Ectodermal cell (in vitro differentiated cells): ENCODE results near the gene RPS5.
A peak's percentile ranks its signal among the peaks of the same experiment; 100 is the strongest.

ENCODE experiments used
- H3K27ac ChIP-seq: 2 replicates; pipeline ENCODE4 v1.7.0; 2013; ENCODE audit warnings: mild to moderate bottlenecking, low read depth, low read length; ENCODE audit not compliant: insufficient read depth, poor library complexity, severe bottlenecking
- H3K27me3 ChIP-seq: 2 replicates; pipeline ENCODE4 v1.7.0; 2013; ENCODE audit warnings: mild to moderate bottlenecking, low read length; ENCODE audit not compliant: insufficient read depth, control insufficient read depth, poor library complexity, severe bottlenecking
- H3K36me3 ChIP-seq: one replicate; pipeline ENCODE4 v1.7.0; 2013; ENCODE audit warnings: low read length; ENCODE audit not compliant: control insufficient read depth, insufficient read depth
- H3K4me1 ChIP-seq: one replicate; pipeline ENCODE4 v1.7.0; 2013; ENCODE audit warnings: low read length; ENCODE audit not compliant: control insufficient read depth, insufficient read depth
- H3K4me3 ChIP-seq: 2 replicates; pipeline ENCODE4 v1.7.0; 2013; ENCODE audit warnings: low read depth, low read length, control low read depth; ENCODE audit not compliant: insufficient read depth
- H3K9me3 ChIP-seq: 2 replicates; pipeline ENCODE4 v1.7.0; 2013; ENCODE audit warnings: mild to moderate bottlenecking, low read length, moderate library complexity; ENCODE audit not compliant: control insufficient read depth
- WGBS, 2 experiments: methylation state at CpG; one replicate each; pipeline ENCODE4 v1.1.7; 2013; ENCODE audit warnings: missing lambda C conversion rate in 2 of 2; 5-methylcytosine and 5-hydroxymethylcytosine counted together

The RPS5 gene

GRCh38 chr19:58357481-58358145 lies 29.5 kb upstream of the RPS5 start:
- H3K27me3 ChIP-seq = no peaks in the 10 kb centered on the region
- WGBS, 2 experiments = 74 to 77% methylated on average over 19 of the region's 19 CpGs
- no peak overlapping the region for H3K27ac ChIP-seq
- H3K4me3 ChIP-seq = no peak overlapping the region
- H3K4me1 ChIP-seq = peaks cover 6% of the 10 kb centered on the region
- no peaks in the 10 kb centered on the region for H3K9me3 ChIP-seq
- H3K36me3 ChIP-seq = no peaks in the 10 kb centered on the region

GRCh38 chr19:58361900-58362271 lies 25.2 kb upstream of the RPS5 start:
- 3 to 4% methylated on average over 28 of the region's 28 CpGs for WGBS, 2 experiments
- no peaks in the 10 kb centered on the region for H3K27me3 ChIP-seq
- peak overlapping the region; percentile 82 for H3K4me3 ChIP-seq
- no peaks in the 10 kb centered on the region for H3K36me3 ChIP-seq
- H3K27ac ChIP-seq = peak overlapping the region; percentile 91
- H3K4me1 ChIP-seq = peaks cover 6% of the 10 kb centered on the region
- H3K9me3 ChIP-seq = no peaks in the 10 kb centered on the region

- H3K36me3 ChIP-seq = no peaks in the 10 kb centered on the region
- H3K9me3 ChIP-seq = no peaks in the 10 kb centered on the region
- H3K4me1 ChIP-seq = peaks cover 6% of the 10 kb centered on the region
- 0% methylated on average over 74 of the region's 74 CpGs for WGBS, 2 experiments
- no peaks in the 10 kb centered on the region for H3K27me3 ChIP-seq
- H3K4me3 ChIP-seq = peak within 1 kb of the TSS; percentile 82
- peak within 1 kb of the TSS; percentile 91 for H3K27ac ChIP-seq
Measured at GRCh38 chr19:58362272-58362994, 24.6 kb upstream of the RPS5 start, which contains the start of gene ZNF497. Gene ZNF497, minus strand, starts transcription at chr19:58362751. Its CDS starts 5,116 bp downstream, at chr19:58357635.

GRCh38 chr19:58364146-58364545 lies 22.9 kb upstream of the RPS5 start:
- Histone ChIP-seq H3K27me3 (no peaks in the 10 kb centered on the region), H3K27ac (no peak overlapping the region), H3K36me3 (no peaks in the 10 kb centered on the region), H3K4me3 (no peak overlapping the region), H3K9me3 (no peaks in the 10 kb centered on the region), H3K4me1 (peaks cover 6% of the 10 kb centered on the region)
- 91 to 92% methylated on average over 5 of the region's 5 CpGs for WGBS, 2 experiments

DNA sequence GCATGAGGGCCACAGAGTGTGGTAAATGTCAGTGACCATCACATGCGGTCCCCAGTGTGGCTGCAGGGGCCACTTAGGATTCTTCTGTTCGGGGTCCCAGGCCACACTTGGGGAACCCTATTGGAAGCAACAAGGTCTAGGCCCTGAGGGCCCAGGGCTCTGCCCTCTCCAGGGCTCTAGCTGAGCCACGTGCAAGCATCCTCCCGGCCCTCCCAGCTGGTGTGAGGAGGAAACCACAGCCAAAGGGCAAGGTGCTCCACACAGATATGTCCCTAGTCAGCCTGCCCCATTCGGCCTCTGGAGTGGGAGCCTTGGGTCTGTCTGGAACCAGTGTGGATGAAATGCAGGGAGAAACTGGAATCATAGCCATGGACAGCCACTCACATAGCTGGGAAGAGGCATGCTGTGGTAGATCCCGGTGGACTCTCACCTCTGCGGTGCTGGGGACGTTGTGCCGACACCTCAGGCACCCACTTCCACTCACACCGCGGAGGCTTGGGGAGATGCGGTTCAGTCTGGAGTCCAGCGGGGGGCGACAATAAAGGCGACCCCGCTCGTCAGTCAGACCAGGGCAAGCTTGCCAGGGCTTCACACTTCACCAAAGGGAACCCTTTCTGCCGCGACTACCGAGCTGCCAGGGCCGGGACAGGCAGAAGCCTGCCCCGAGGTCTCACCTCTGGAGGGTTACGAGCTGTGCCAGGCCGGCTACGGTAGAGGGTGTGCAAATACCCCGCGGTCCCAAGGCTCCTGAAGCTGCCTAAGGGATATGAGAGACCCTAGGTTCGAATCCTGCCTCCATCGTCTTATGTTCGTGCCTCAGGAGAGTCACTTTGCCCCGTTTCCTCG lies 20.3 kb upstream of the RPS5 start:
- Histone ChIP-seq H3K27ac (no peak overlapping the region), H3K4me3 (no peak overlapping the region), H3K36me3 (no peaks in the 10 kb centered on the region), H3K9me3 (no peaks in the 10 kb centered on the region), H3K27me3 (no peaks in the 10 kb centered on the region), H3K4me1 (no peaks in the 10 kb centered on the region)
- 92 to 93% methylated on average over 32 of the region's 32 CpGs for WGBS, 2 experiments

DNA sequence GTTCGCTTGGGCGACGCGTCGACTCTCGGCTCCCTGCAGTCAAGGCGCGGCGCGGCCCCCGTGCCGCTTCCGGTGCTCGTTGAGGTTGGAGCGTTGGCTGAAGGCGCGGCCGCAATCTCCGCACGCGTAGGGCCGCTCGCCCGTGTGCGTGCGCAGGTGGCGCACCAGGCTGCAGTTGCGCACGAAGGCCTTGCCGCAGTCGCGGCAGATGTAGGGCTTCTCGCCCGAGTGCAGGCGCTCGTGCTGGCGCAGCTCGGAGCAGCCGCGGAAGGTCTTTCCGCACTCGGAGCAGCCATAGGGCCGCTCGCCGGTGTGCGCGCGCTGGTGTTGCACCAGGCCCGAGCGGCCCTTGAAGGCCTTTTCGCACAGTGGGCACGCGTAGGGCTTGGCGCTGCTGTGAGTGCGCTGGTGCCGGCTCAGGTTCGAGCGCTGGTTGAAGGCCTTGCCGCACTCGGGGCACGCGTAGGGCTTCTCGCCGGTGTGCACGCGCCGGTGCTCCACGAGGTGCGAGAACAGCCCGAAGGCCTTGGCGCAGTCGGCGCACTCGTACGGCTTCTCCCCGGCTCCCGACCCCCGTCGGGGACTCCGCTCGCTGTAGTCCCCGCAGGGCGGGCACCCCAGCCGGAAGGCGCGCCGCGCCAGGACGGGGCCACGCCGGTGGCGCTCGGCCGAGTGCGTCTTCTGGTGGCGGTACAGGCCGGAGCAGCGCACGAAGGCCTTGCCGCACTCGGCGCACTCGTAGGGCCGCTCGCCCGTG lies 19.2 kb upstream of the RPS5 start:
- no peaks in the 10 kb centered on the region for H3K9me3 ChIP-seq
- H3K36me3 ChIP-seq = no peaks in the 10 kb centered on the region
- H3K27me3 ChIP-seq = no peaks in the 10 kb centered on the region
- H3K4me3 ChIP-seq = no peak overlapping the region
- H3K4me1 ChIP-seq = no peaks in the 10 kb centered on the region
- 95 to 96% methylated on average over 106 of the region's 106 CpGs for WGBS, 2 experiments
- no peak overlapping the region for H3K27ac ChIP-seq

- WGBS, 2 experiments = 96% methylated on average over 68 of the region's 68 CpGs
Measured at GRCh38 chr19:58368561-58369360, 18.3 kb upstream of the RPS5 start.

DNA sequence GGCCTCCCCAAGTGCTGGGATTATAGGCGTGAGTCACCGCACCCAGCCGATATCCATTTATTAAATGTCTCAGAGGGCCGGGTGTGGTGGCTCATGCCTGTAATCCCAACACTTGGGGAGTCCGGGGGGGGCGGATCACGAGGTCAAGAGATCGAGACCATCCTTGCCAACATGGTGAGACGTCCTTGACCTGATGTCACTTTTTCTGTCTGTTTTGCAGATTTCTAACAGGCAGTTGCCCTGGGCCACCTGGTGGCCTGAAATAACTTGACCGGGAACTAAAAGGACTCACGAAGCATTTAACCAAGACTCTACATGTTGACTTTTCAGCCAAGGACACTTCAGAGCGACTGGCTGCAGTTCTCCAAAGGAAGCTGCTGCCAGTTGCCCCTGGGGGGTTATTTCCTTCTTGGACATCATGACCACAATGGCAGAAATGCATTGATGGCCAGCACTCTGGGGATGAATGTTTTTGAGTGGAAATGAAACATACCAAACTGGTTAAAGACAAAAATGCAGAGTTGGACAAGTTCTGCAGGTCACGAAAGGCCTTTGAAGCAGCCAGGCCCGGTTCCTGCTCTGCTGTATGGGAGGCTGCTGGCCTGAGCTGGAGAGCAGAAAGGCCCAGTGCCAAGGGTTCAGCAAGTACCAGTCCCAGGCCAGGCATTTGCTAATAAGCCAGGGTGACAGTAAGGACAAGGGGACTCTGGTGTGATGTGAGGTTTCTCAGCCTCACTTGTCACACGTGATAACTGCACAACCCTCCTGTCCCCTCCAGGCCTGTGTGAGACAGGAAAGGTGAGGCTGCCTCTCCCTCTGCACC lies 14.5 kb upstream of the RPS5 start:
- Histone ChIP-seq H3K4me1 (no peaks in the 10 kb centered on the region), H3K9me3 (no peaks in the 10 kb centered on the region), H3K27ac (no peak overlapping the region), H3K4me3 (no peak overlapping the region), H3K36me3 (no peaks in the 10 kb centered on the region), H3K27me3 (no peaks in the 10 kb centered on the region)
- WGBS, 2 experiments = 79 to 80% methylated on average over 15 of the region's 15 CpGs

More at GRCh38 chr19:58368561-58369360, 18.3 kb upstream of the RPS5 start:
- no peak overlapping the region for H3K4me3 ChIP-seq
- H3K4me1 ChIP-seq = no peaks in the 10 kb centered on the region
- H3K27ac ChIP-seq = no peak overlapping the region
- no peaks in the 10 kb centered on the region for H3K9me3 ChIP-seq
- H3K36me3 ChIP-seq = no peaks in the 10 kb centered on the region
- no peaks in the 10 kb centered on the region for H3K27me3 ChIP-seq
